ENCODE measurements around the gene OR2H2.

DNA sequence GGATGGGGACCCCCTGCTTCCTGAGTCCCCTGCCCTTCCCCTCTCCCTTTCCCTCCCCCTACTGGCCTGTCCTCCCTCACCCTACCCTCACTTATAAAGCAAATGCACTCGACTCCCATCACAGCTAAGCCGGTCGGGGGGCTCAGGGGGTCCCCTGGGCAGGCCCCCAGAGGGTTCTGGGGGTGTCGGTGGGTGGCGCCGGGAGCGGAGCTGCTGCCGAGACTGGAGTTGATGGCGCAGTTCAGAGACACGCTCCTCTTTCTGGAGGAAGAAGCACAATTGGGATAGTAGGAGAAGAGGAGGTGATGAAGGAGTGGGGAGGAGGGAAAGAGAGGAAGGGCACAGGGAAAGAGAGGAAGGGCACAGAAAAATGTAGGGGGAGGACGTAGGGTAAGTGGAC, 18.5 kb downstream of the OR2H2 start:
- TF ChIP-seq CTCF (conservative IDR thresholded peaks at IDR 0.05) (no peak), ZFX (IDR thresholded peaks at IDR 0.05) (no peak)

Data from C4-2B (cell line).